GM03348 (cell line): ENCODE measurements around the gene SATL1.
"Not testable (repeated sequence)": the region's sequence is repeated elsewhere in the genome, so short reads cannot be mapped to it uniquely, and the experiment has no call there.

Source experiments
- DNase-seq: peaks from one replicate; pipeline ENCODE4 v3.0.0; 2012; ENCODE audit warnings: low spot score

Gene SATL1, protein sequence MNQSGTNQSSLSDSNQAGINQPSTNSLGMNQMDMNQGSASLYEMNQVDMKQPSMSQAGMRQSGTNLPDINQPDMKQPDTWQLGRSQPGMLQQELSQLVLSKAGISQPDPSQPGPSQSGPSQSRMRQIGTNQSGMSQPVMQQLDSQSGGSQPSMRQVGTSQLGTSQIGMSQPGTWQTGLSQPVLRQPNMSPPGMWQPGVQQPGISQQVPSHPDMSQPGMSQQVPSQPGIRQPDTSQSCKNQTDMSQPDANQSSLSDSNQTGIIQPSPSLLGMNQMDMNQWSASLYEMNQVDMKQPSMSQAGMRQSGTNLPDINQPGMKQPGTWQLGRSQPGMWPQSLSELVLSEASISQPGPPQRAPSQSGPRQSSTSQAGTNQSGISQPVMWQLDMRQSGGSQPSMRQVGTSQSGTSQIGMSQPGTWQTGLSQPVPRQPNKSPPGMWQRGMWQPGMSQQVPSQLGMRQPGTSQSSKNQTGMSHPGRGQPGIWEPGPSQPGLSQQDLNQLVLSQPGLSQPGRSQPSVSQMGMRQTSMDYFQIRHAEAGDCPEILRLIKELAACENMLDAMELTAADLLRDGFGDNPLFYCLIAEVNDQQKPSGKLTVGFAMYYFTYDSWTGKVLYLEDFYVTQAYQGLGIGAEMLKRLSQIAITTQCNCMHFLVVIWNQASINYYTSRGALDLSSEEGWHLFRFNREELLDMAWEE

DNA sequence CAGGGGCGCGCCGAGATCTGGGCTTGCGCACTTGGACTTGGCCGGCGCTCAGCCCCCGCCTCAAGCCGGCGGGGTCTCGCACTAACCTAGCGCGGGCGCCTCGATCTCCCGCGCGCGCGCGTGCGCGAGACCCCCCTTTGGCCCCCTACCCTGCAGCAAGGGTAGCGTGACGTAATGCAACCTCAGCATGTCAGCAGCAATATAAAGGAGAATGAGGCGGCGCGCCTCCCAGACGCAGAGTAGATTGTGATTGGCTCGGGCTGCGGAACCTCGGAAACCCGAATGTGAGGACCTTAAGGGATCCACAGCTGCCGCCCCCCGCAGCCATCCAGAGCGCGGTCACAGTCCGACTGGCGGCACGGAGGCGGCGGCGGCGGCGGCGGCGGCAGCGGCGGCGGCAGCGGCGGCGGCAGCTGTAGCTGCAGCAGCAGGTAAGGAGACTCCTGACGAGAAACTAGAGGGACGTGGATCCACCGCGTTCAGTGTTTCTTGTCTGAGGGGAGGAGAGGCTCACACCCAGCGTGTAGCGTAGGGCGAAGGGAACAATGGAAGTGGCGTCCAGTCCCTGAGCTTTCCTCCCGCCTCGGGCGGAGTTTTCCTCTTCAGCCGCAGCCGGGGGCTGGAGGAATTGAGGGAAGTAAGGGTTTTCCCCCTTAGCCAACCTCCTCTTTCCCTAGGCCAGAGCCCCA is at the start of gene SATL1, which contains the start of gene ZNF711:
SATL1 (minus strand) TSS at position 19 of the 689 bp plus-strand sequence. CDS start 134,811 bp downstream, outside the sequence.
ZNF711 (plus strand) TSS at position 231 of the 689 bp plus-strand sequence. CDS start 3,582 bp downstream, outside the sequence.
- peak; percentile 26 for DNase-seq

DNA sequence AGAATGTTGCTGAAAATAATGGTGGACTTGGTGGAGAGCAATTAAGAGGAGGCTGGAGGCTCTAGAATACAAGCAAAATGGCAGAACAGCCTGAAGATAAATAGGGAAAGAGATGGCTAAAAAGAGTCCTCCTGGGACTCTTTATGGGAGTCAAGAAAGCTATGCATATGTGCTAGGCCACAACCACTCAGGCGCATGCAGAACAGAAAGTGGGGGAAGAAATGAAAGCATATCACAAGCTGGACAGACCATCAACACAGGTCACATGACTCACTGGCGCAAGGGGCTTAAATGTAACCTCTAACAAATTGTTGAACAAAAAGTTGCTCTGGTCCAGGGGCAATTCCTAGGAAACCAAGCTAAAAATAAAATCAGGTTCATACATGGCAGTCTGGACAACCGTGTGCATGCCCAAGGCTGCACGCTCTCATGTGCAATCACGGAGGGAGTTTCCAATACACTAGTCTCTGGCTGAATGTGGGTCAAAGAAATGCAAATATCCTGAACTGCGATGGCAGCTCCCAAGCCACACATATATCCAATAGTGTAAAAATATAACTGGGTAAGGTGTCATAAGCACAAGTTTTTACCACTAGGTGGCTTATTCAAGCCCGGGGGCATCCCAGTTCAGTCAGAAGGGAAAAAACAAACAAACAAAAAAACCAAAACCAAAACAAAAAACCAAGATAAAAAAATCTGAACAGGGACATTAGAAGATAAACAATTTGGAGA is 45.6 kb upstream of the SATL1 start:
- no peak for DNase-seq

DNA sequence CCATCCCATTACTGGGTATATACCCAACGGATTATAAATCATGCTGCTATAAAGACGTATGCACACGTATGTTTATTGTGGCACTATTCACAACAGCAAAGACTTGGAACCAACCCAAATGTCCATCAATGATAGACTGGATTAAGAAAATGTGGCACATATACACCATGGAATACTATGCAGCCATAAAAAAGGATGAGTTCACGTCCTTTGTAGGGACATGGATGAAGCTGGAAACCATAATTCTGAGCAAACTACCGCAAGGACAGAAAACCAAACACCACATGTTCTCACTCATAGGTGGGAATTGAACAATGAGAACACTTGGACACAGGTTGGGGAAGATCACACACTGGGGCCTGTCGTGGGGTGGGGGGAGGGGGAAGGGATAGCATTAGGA is 41.7 kb upstream of the SATL1 start:
- DNase-seq: not testable (repeated sequence)

- peak; percentile 4 for DNase-seq
Measured at GRCh38 chrX:85244450-85245211, 1.1 kb upstream of the SATL1 start.

DNA sequence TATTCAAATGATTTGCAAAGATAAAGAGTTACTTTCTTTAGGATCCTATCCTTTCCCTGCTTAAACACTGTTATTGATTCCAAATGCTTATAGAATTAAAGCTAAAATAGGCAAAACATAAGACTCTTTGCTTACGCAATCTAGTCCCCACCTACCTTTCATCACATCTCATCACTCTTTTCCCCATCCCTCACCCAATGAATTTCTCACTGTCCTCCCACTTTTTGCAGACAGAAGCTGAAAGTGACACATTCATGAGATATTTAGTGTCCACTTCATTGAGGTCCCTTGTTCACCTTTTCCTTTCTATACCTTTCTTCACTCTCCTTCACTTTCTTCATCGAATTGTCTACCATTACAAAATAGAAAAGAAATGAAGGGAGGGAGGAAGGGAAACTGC is 424 bp downstream of the SATL1 start:
- no peak for DNase-seq

- DNase-seq: no peak
Measured at GRCh38 chrX:85223359-85223758, 20.2 kb downstream of the SATL1 start.

- DNase-seq: no peak
Measured at GRCh38 chrX:85221361-85221760, 22.2 kb downstream of the SATL1 start.

- no peak for DNase-seq
Measured at GRCh38 chrX:85215946-85216345, 27.6 kb downstream of the SATL1 start.

GRCh38 chrX:85213792-85214530 is 29.6 kb downstream of the SATL1 start:
- DNase-seq: no peak

- DNase-seq: no peak
Measured at GRCh38 chrX:85203461-85203970, 40.1 kb downstream of the SATL1 start.

DNA sequence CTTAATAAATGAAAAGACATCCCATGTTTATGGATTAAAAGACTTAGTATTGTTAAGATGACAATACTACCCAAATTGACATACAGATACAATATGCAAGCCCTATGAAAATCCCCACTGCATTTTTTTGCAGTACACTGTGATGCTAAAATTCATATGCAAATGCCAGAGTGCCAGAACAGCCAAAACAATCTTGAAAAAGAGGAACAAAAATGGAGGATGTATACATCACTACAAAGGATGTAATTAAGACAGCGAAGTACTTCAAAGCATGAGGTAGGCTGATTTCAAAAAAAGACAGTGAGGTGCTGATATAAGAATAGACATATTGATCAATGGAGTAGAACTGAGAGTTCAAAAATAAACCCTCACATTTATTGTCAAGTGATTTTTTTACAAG is 47.3 kb downstream of the SATL1 start:
- DNase-seq: no peak

DNA sequence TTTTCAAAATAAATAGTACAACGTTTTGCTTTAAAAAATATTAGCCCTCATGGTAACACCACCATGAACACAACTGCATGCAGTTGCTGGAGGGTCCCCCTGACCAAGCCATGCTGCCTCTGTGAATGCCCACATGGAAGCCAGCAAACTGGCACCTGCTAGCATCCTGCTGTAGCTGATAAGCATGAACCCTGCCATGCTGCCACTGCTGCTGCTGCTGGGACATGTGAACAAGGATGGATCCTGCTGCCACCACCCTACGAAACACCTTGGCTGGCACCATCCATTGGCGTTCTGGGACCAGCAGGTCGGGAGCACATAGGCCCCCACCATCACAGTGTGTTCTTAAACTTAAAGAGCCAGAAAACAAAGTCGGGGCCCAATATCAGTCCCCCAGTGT is 83.9 kb downstream of the SATL1 start:
- DNase-seq: no peak

DNA sequence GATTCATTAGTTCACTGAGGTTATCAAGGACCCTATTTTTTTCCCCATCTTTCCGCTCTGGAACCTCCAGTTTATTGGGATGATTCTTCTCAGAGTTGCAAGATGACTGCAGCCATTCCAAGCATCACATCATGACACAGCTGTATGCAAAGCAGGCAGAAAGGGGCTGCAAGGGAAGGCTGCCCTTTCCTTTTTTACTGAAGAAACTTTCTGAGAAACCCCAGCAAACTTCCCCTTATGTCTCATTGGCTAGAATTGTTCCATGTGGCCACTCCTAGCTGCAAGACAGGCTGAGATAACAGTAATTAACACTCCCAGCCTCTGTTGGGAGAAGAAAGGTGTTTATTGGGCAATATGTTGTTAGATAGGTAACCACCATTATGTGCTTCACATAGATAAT is 102.6 kb downstream of the SATL1 start:
- no peak for DNase-seq

- DNase-seq: no peak
Measured at GRCh38 chrX:85139422-85139821, 104.2 kb downstream of the SATL1 start.

- DNase-seq: no peak
Measured at GRCh38 chrX:85136409-85136808, 107.2 kb downstream of the SATL1 start.

DNA sequence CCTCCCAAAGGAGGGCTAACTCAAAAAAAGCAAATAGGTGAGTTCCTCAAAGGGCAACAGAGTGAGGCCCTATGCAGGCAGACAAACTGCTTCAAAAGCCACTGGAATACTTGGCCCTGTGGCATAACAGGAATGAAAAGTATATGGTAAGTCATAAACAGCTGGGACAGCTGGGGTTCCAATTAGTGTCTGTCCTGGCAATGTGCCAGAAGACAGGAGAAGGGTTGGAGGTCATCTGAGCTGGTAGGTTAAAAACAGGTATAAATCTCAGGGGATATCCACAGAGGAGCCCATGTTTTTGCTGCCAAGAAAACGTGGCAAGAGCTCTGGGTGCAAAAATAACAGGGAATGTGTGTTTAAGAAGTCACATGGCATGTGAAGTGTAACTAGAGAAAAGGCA is 128.3 kb downstream of the SATL1 start:
- no peak for DNase-seq

- no peak for DNase-seq
Measured at GRCh38 chrX:85114776-85115175, 128.8 kb downstream of the SATL1 start.

DNA sequence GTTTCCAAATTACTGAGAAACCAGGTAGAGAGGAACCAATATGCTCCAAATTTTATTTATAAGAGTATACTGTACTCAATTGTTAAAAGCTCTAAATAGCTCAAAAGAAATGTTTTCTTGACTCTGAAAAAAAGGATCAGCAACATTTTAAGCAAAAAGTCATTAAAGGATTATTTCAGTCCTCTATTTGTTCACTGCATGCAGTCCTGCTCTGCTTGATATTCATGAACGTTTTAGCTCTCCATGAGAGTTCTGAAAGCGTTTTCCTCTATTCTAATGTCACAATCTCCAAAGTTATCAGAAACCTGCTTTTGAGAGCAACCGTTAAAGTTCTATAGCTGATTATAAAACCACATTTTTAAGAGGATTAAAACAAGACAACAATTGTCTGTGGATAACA is 129.4 kb downstream of the SATL1 start:
- no peak for DNase-seq

- no peak for DNase-seq
Measured at GRCh38 chrX:85113746-85114145, 129.8 kb downstream of the SATL1 start.

GRCh38 chrX:85112293-85112692 is 131.3 kb downstream of the SATL1 start:
- no peak for DNase-seq
